ENCODE data around the gene DES. TPM values are rescaled to one million over a fixed set of nuclear protein-coding genes. Genes with fewer than 3 reads are reported as not detected.

The DES gene
- total RNA-seq, 1 donor from 2014 or later, result not detected

DNA sequence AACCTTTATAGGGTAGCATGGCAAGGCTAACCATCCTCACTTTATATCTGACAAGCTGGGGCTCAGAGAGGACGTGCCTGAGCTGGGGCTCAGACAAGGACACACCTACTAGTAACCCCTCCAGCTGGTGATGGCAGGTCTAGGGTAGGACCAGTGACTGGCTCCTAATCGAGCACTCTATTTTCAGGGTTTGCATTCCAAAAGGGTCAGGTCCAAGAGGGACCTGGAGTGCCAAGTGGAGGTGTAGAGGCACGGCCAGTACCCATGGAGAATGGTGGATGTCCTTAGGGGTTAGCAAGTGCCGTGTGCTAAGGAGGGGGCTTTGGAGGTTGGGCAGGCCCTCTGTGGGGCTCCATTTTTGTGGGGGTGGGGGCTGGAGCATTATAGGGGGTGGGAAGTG lies 1.2 kb upstream of the DES start:
- Histone ChIP-seq H3K27me3 (peaks cover 29% of the 10 kb centered on the region), H3K4me1 (peaks cover 11% of the 10 kb centered on the region), H3K9ac (no peak overlapping the region), H3K4me2 (no peak overlapping the region), H2AFZ (replicated peaks) (no peak overlapping the region), H3K79me2 (ENCODE audit: low read depth) (no peaks in the 10 kb centered on the region), H3K9me3 (ENCODE audit: low read depth) (no peaks in the 10 kb centered on the region), H3K36me3 (no peaks in the 10 kb centered on the region), H4K20me1 (ENCODE audit: low read depth) (no peaks in the 10 kb centered on the region), H3K27ac (no peak overlapping the region), H3K4me3 (no peak overlapping the region), H3F3A (ENCODE audit: low read depth) (peaks cover 6% of the 10 kb centered on the region)
- no peak overlapping the region for H3K4me3 Mint-ChIP-seq
- peak overlapping the region; percentile 42 for H3K27ac Mint-ChIP-seq
- DNase-seq (ENCODE audit: low spot score), result no peak
- peaks cover 24% of the 10 kb centered on the region for H3K4me1 Mint-ChIP-seq
- H3K27me3 Mint-ChIP-seq (ENCODE audit: insufficient read depth, low read depth), result peaks cover 10% of the 10 kb centered on the region
- H3K36me3 Mint-ChIP-seq, result no peaks in the 10 kb centered on the region
- TF ChIP-seq EZH2 (IDR thresholded peaks at IDR 0.05) (no peak), EZH2phosphoT487 (IDR thresholded peaks at IDR 0.05) (no peak)
- TF ChIP-seq, protein P1, sequence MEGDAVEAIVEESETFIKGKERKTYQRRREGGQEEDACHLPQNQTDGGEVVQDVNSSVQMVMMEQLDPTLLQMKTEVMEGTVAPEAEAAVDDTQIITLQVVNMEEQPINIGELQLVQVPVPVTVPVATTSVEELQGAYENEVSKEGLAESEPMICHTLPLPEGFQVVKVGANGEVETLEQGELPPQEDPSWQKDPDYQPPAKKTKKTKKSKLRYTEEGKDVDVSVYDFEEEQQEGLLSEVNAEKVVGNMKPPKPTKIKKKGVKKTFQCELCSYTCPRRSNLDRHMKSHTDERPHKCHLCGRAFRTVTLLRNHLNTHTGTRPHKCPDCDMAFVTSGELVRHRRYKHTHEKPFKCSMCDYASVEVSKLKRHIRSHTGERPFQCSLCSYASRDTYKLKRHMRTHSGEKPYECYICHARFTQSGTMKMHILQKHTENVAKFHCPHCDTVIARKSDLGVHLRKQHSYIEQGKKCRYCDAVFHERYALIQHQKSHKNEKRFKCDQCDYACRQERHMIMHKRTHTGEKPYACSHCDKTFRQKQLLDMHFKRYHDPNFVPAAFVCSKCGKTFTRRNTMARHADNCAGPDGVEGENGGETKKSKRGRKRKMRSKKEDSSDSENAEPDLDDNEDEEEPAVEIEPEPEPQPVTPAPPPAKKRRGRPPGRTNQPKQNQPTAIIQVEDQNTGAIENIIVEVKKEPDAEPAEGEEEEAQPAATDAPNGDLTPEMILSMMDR (IDR thresholded peaks at IDR 0.05), result no peak
- H3K9me3 Mint-ChIP-seq, result peaks cover 8% of the 10 kb centered on the region

DNA sequence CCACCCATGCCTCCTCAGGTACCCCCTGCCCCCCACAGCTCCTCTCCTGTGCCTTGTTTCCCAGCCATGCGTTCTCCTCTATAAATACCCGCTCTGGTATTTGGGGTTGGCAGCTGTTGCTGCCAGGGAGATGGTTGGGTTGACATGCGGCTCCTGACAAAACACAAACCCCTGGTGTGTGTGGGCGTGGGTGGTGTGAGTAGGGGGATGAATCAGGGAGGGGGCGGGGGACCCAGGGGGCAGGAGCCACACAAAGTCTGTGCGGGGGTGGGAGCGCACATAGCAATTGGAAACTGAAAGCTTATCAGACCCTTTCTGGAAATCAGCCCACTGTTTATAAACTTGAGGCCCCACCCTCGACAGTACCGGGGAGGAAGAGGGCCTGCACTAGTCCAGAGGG lies 803 bp upstream of the DES start:
- no peak overlapping the region for H3K27ac ChIP-seq

DNA sequence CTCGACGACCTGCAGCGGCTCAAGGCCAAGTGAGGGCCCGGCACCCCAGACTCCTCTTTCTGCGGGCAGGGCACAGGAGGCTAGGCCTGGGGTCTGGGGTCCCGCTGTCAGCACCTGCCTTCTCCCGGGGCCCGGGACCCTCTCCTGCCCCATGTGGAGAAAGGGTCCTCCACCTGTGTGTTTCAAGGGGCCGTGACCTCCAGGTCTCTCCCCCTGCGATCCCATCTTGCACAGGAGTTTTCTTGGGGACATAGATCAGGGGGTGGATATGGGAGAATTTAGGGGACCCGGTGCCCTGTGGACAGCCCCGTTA lies 791 bp downstream of the DES start:
- Histone ChIP-seq H3K27ac (no peak overlapping the region), H3K4me1 (peaks cover 11% of the 10 kb centered on the region), H3K9me3 (ENCODE audit: low read depth) (no peaks in the 10 kb centered on the region), H3K9ac (no peak overlapping the region), H3K79me2 (ENCODE audit: low read depth) (no peaks in the 10 kb centered on the region), H3F3A (ENCODE audit: low read depth) (peaks cover 6% of the 10 kb centered on the region), H3K36me3 (no peaks in the 10 kb centered on the region), H3K4me2 (no peak overlapping the region), H3K27me3 (peaks cover 29% of the 10 kb centered on the region), H2AFZ (replicated peaks) (no peak overlapping the region), H3K4me3 (no peak overlapping the region), H4K20me1 (ENCODE audit: low read depth) (no peaks in the 10 kb centered on the region)
- Mint-ChIP-seq H3K4me1 (peaks cover 24% of the 10 kb centered on the region), H3K27me3 (ENCODE audit: insufficient read depth, low read depth) (peaks cover 10% of the 10 kb centered on the region), H3K27ac (peak overlapping the region; percentile 79), H3K36me3 (no peaks in the 10 kb centered on the region), H3K9me3 (no peaks in the 10 kb centered on the region), H3K4me3 (no peak overlapping the region)
- no peak for TF ChIP-seq EZH2phosphoT487 (IDR thresholded peaks at IDR 0.05)
- TF ChIP-seq, protein P1 (IDR thresholded peaks at IDR 0.05), result no peak
- TF ChIP-seq EZH2 (IDR thresholded peaks at IDR 0.05), result no peak
- DNase-seq (ENCODE audit: low spot score), result no peak

More for the DNA sequence above, 803 bp upstream of the DES start:
- Histone ChIP-seq H3F3A (ENCODE audit: low read depth) (peaks cover 6% of the 10 kb centered on the region), H3K4me2 (no peak overlapping the region), H3K79me2 (ENCODE audit: low read depth) (no peaks in the 10 kb centered on the region), H4K20me1 (ENCODE audit: low read depth) (no peaks in the 10 kb centered on the region), H3K4me1 (peaks cover 11% of the 10 kb centered on the region), H3K36me3 (no peaks in the 10 kb centered on the region), H2AFZ (replicated peaks) (no peak overlapping the region), H3K27me3 (peaks cover 29% of the 10 kb centered on the region), H3K9me3 (ENCODE audit: low read depth) (no peaks in the 10 kb centered on the region), H3K9ac (no peak overlapping the region), H3K4me3 (no peak overlapping the region)
- H3K27ac Mint-ChIP-seq, result no peak overlapping the region
- no peaks in the 10 kb centered on the region for H3K36me3 Mint-ChIP-seq
- peaks cover 10% of the 10 kb centered on the region for H3K27me3 Mint-ChIP-seq (ENCODE audit: insufficient read depth, low read depth)
- peaks cover 6% of the 10 kb centered on the region for H3K9me3 Mint-ChIP-seq
- peaks cover 24% of the 10 kb centered on the region for H3K4me1 Mint-ChIP-seq
- no peak overlapping the region for H3K4me3 Mint-ChIP-seq
- no peak for DNase-seq (ENCODE audit: low spot score)
- TF ChIP-seq EZH2 (IDR thresholded peaks at IDR 0.05) (no peak), EZH2phosphoT487 (IDR thresholded peaks at IDR 0.05) (no peak)
- TF ChIP-seq, protein P1 (IDR thresholded peaks at IDR 0.05), result no peak
